Non-pigmented ciliary epithelial cell (primary cell): ENCODE results near the gene TRIM46.
"Not testable (repeated sequence)": the region's sequence is repeated elsewhere in the genome, so short reads cannot be mapped to it uniquely, and the experiment has no call there.

Experiments used
- DNase-seq: peaks from one replicate; pipeline ENCODE4 v3.0.0-alpha.2; 2010; ENCODE audit warnings: low read depth

The TRIM46 gene

GRCh38 chr1:155186067-155186793 is 12.6 kb downstream of the TRIM46 start:
- DNase-seq, result no peak

- no peak for DNase-seq
Measured at GRCh38 chr1:155186794-155187455, 13.3 kb downstream of the TRIM46 start.

- no peak for DNase-seq
Measured at GRCh38 chr1:155187456-155187891, 13.8 kb downstream of the TRIM46 start.

- DNase-seq, result no peak
Measured at GRCh38 chr1:155188268-155188667, 14.6 kb downstream of the TRIM46 start.

GRCh38 chr1:155189926-155190325 is 16.3 kb downstream of the TRIM46 start:
- not testable (repeated sequence) for DNase-seq

GRCh38 chr1:155191904-155192303 is 18.3 kb downstream of the TRIM46 start:
- no peak for DNase-seq

- DNase-seq, result no peak
Measured at GRCh38 chr1:155192346-155193274, 19.0 kb downstream of the TRIM46 start.

GRCh38 chr1:155193275-155193990 is 19.8 kb downstream of the TRIM46 start:
- DNase-seq, result no peak

GRCh38 chr1:155193991-155194240 is 20.3 kb downstream of the TRIM46 start:
- not testable (repeated sequence) for DNase-seq

GRCh38 chr1:155195201-155196102 is 21.8 kb downstream of the TRIM46 start:
- no peak for DNase-seq

- no peak for DNase-seq
Measured at GRCh38 chr1:155196103-155196892, 22.6 kb downstream of the TRIM46 start.

GRCh38 chr1:155196893-155197638 is 23.4 kb downstream of the TRIM46 start:
- DNase-seq, result no peak

- DNase-seq, result no peak
Measured at GRCh38 chr1:155197901-155198546, 24.4 kb downstream of the TRIM46 start.

- no peak for DNase-seq
Measured at GRCh38 chr1:155198547-155198906, 24.9 kb downstream of the TRIM46 start.

- no peak for DNase-seq
Measured at GRCh38 chr1:155199792-155200191, 26.1 kb downstream of the TRIM46 start.

- DNase-seq, result no peak
Measured at GRCh38 chr1:155200920-155201319, 27.3 kb downstream of the TRIM46 start.

- no peak for DNase-seq
Measured at GRCh38 chr1:155202198-155202597, 28.5 kb downstream of the TRIM46 start.

GRCh38 chr1:155202731-155203515 is 29.3 kb downstream of the TRIM46 start:
- no peak for DNase-seq
